ENCODE measurements around the gene FREY1.

Gene FREY1

DNA sequence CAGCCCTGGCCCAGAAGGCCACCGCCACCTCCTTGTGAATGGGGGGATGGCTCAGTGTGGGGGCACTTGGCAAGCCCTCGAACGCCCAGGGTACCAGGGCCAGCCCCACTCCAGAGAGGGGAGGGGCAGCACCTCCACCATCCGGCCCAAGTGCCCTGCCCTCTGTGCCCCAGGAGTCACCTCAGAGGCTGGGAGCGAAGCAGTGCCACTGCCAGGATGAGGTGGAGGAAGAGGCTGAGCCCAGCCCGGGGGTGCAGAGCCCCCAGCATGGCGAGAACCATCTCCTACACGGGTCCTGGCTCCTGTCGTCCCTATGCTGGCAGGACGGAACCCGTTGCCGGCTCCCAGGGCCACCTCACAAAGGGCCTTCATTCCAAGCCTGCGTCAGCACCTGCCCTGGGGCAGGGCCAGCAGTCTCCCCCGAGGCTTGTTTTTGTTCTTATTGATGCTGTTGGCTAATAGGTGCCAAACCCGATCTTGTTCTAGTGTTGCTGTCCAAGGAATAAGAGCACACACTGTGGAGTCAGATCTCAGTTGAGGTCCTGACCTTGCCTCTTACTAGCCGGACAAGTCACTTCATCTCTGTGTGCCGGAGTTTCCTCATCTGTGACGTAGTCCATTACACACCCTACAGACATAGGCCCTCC is at the start of gene FREY1:
TSS of gene FREY1 (minus strand) at position 307 of the 647 bp plus-strand sequence. CDS start at position 281, 26 bp downstream.
- Histone ChIP-seq H3K36me3 (ENCODE audit: control insufficient read depth in 2 of 2, insufficient read depth in 2 of 2, low read length in 2 of 2) (peaks cover 5 to 24% of the 10 kb centered on the region in 2 donors), H3K4me3 (ENCODE audit: low read length in 2 of 2) (no peak within 1 kb of the TSS), H3K27ac (ENCODE audit: low read length) (no peak within 1 kb of the TSS), H3K27me3 (ENCODE audit: control insufficient read depth in 1 of 2, insufficient read depth in 2 of 2, low read length in 2 of 2) (no peaks in the 10 kb centered on the region), H3K9me3 (ENCODE audit: control insufficient read depth in 2 of 2, low read length in 2 of 2) (no peaks in the 10 kb centered on the region), H3K9ac (ENCODE audit: low read length in 2 of 2) (no peak within 1 kb of the TSS), H3K4me1 (ENCODE audit: control insufficient read depth, insufficient read depth, low read length) (peaks cover 8% of the 10 kb centered on the region)

- H3K27me3 ChIP-seq (ENCODE audit: control insufficient read depth in 1 of 2, insufficient read depth in 2 of 2, low read length in 2 of 2): no peaks in the 10 kb centered on the region
- no peak overlapping the region for H3K4me3 ChIP-seq (ENCODE audit: low read length in 2 of 2)
- no peaks in the 10 kb centered on the region for H3K9me3 ChIP-seq (ENCODE audit: control insufficient read depth in 2 of 2, low read length in 2 of 2)
- no peak overlapping the region for H3K27ac ChIP-seq (ENCODE audit: low read length)
- H3K36me3 ChIP-seq (ENCODE audit: control insufficient read depth in 2 of 2, insufficient read depth in 2 of 2, low read length in 2 of 2): peaks cover 33 to 38% of the 10 kb centered on the region in 2 donors
- H3K4me1 ChIP-seq (ENCODE audit: control insufficient read depth, insufficient read depth, low read length): peaks cover 14% of the 10 kb centered on the region
- no peak overlapping the region for H3K9ac ChIP-seq (ENCODE audit: low read length in 2 of 2)
Measured at GRCh38 chr11:45949992-45950407, 42.9 kb upstream of the FREY1 start.

DNA sequence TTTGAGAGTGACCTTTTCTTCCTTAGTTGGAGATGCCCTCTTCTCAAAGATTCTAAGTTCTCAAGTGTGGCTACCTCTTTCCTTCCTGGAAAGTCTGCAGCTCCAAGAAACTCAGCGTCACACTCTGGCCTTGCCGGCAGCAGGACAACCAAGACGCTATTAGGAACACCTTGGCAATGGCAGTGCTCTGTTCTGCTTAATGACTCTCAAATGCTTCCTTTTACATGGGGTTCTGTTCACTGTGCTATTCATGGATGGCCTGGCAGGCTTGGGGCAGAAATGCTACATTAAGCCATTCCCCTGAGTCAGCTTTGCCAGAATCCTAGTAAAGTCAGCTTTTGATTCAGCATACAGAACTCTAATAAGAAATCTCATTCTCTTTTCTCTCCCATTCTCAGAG is 41.3 kb upstream of the FREY1 start:
- Histone ChIP-seq H3K4me1 (ENCODE audit: control insufficient read depth, insufficient read depth, low read length) (peaks cover 20% of the 10 kb centered on the region), H3K36me3 (ENCODE audit: control insufficient read depth in 2 of 2, insufficient read depth in 2 of 2, low read length in 2 of 2) (peaks cover 33 to 37% of the 10 kb centered on the region in 2 donors), H3K4me3 (ENCODE audit: low read length in 2 of 2) (no peak overlapping the region), H3K27me3 (ENCODE audit: control insufficient read depth in 1 of 2, insufficient read depth in 2 of 2, low read length in 2 of 2) (no peaks in the 10 kb centered on the region), H3K9ac (ENCODE audit: low read length in 2 of 2) (no peak overlapping the region), H3K27ac (ENCODE audit: low read length) (no peak overlapping the region), H3K9me3 (ENCODE audit: control insufficient read depth in 2 of 2, low read length in 2 of 2) (no peaks in the 10 kb centered on the region)

DNA sequence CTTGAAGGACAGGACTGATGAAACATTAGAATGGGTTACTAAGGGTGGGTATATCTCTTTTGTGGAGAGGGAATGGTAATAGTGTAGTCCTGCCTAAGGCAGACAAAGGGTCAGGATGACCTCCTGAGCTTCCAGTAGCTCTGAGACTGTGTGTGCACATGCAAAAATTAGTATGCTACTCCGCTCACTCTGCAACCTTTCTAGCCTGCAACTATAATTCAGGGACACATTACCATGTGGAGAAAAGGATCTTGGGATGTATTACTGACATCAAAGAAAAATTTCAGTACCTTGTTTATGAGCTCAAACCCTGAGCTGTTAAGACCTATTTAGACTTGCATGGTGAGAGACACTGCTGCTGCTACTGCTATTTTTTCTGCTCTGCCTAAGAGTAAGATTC is 40.8 kb upstream of the FREY1 start:
- Histone ChIP-seq H3K27me3 (ENCODE audit: control insufficient read depth in 1 of 2, insufficient read depth in 2 of 2, low read length in 2 of 2) (no peaks in the 10 kb centered on the region), H3K4me3 (ENCODE audit: low read length in 2 of 2) (no peak overlapping the region), H3K4me1 (ENCODE audit: control insufficient read depth, insufficient read depth, low read length) (peaks cover 20% of the 10 kb centered on the region), H3K27ac (ENCODE audit: low read length) (no peak overlapping the region), H3K36me3 (ENCODE audit: control insufficient read depth in 2 of 2, insufficient read depth in 2 of 2, low read length in 2 of 2) (peaks cover 28 to 32% of the 10 kb centered on the region in 2 donors), H3K9ac (ENCODE audit: low read length in 2 of 2) (no peak overlapping the region), H3K9me3 (ENCODE audit: control insufficient read depth in 2 of 2, low read length in 2 of 2) (no peaks in the 10 kb centered on the region)

DNA sequence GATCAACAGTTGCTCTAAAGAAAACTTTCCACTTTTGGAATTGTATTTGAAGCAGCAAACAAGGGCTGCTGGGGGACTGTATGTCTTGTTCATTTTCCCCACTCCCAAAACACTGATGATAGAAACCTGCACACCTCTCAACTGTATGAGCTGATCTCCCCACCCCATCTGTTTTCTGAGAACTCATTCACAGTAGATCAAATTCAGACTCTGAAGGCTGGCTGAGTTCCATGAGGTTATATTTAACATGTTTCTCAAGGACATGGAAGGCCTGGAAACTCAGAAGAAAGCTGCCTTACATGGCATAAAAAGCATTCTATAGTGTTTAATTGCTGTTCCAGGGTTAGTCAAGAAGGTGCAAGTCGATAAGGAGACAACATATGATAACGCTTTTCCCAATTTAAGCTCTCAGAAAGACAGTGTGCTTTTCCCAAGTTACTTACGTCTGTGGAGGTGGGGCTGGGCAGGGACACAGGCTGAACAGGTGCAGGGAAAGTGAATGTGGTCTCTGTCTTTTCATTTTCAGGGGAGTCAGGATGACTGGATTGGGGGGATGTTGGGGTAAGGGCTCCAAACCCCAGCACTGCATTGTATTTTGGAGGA is 38.4 kb upstream of the FREY1 start:
- peaks cover 29 to 40% of the 10 kb centered on the region in 2 donors for H3K36me3 ChIP-seq (ENCODE audit: control insufficient read depth in 2 of 2, insufficient read depth in 2 of 2, low read length in 2 of 2)
- H3K9ac ChIP-seq (ENCODE audit: low read length in 2 of 2): peak overlapping the region in 1 of 2 donors; percentile 35
- H3K27ac ChIP-seq (ENCODE audit: low read length): peak overlapping the region; percentile 82
- no peaks in the 10 kb centered on the region for H3K9me3 ChIP-seq (ENCODE audit: control insufficient read depth in 2 of 2, low read length in 2 of 2)
- H3K4me3 ChIP-seq (ENCODE audit: low read length in 2 of 2): no peak overlapping the region
- H3K27me3 ChIP-seq (ENCODE audit: control insufficient read depth in 1 of 2, insufficient read depth in 2 of 2, low read length in 2 of 2): no peaks in the 10 kb centered on the region
- H3K4me1 ChIP-seq (ENCODE audit: control insufficient read depth, insufficient read depth, low read length): peaks cover 20% of the 10 kb centered on the region

DNA sequence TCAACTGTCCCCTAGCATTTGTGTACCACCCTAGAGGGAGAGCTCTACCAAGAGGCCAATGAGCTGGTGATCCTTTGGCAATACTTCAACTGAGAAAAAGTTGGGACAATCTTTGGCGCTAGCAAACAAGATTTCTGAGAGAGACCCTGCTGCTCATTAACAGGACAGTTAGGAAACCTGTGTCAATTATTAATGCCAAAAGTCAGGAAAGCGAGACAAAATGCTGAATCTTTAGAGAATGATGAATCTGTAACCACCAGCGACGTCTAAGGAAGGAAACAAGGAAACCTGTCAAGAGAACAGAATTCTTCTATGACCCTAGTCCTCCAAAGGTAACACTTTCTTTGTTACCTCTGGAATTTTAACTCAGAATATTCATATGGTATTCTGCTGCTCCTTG is 35.3 kb upstream of the FREY1 start:
- Histone ChIP-seq H3K36me3 (ENCODE audit: control insufficient read depth in 2 of 2, insufficient read depth in 2 of 2, low read length in 2 of 2) (peaks cover 19 to 29% of the 10 kb centered on the region in 2 donors), H3K4me3 (ENCODE audit: low read length in 2 of 2) (no peak overlapping the region), H3K27me3 (ENCODE audit: control insufficient read depth in 1 of 2, insufficient read depth in 2 of 2, low read length in 2 of 2) (no peaks in the 10 kb centered on the region), H3K4me1 (ENCODE audit: control insufficient read depth, insufficient read depth, low read length) (peaks cover 17% of the 10 kb centered on the region), H3K9ac (ENCODE audit: low read length in 2 of 2) (no peak overlapping the region), H3K27ac (ENCODE audit: low read length) (no peak overlapping the region), H3K9me3 (ENCODE audit: control insufficient read depth in 2 of 2, low read length in 2 of 2) (no peaks in the 10 kb centered on the region)

- Histone ChIP-seq H3K4me3 (ENCODE audit: low read length in 2 of 2) (no peak overlapping the region), H3K27ac (ENCODE audit: low read length) (no peak overlapping the region), H3K27me3 (ENCODE audit: control insufficient read depth in 1 of 2, insufficient read depth in 2 of 2, low read length in 2 of 2) (no peaks in the 10 kb centered on the region), H3K36me3 (ENCODE audit: control insufficient read depth in 2 of 2, insufficient read depth in 2 of 2, low read length in 2 of 2) (peaks cover 19 to 33% of the 10 kb centered on the region in 2 donors), H3K9me3 (ENCODE audit: control insufficient read depth in 2 of 2, low read length in 2 of 2) (no peaks in the 10 kb centered on the region), H3K9ac (ENCODE audit: low read length in 2 of 2) (no peak overlapping the region), H3K4me1 (ENCODE audit: control insufficient read depth, insufficient read depth, low read length) (peaks cover 17% of the 10 kb centered on the region)
Measured at GRCh38 chr11:45941285-45941684, 34.2 kb upstream of the FREY1 start.

- no peaks in the 10 kb centered on the region for H3K9me3 ChIP-seq (ENCODE audit: control insufficient read depth in 2 of 2, low read length in 2 of 2)
- H3K27ac ChIP-seq (ENCODE audit: low read length): no peak overlapping the region
- peaks cover 4% of the 10 kb centered on the region for H3K4me1 ChIP-seq (ENCODE audit: control insufficient read depth, insufficient read depth, low read length)
- H3K36me3 ChIP-seq (ENCODE audit: control insufficient read depth in 2 of 2, insufficient read depth in 2 of 2, low read length in 2 of 2): peaks cover 24 to 34% of the 10 kb centered on the region in 2 donors
- no peak overlapping the region for H3K9ac ChIP-seq (ENCODE audit: low read length in 2 of 2)
- no peaks in the 10 kb centered on the region for H3K27me3 ChIP-seq (ENCODE audit: control insufficient read depth in 1 of 2, insufficient read depth in 2 of 2, low read length in 2 of 2)
- H3K4me3 ChIP-seq (ENCODE audit: low read length in 2 of 2): no peak overlapping the region
Measured at GRCh38 chr11:45939836-45940235, 32.8 kb upstream of the FREY1 start.

DNA sequence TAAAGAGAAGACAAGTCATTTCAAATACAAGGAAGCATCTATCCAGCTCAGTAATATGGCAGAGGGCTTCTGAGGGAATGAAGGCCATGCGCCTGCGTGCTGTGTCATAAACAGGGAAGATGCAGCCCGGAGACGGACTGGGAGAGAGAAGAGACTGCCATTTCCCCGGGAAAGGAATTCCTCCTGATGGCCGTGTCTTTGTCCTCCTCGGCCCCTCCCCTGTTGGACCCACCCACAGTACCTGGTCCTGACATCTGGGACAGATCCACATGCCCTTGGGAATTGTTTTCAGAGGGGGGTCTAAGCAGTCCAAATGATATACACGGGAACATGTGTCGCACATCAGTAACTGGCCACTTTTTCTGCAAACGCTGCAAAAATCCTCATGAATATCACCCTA is 30.8 kb upstream of the FREY1 start:
- H3K27me3 ChIP-seq (ENCODE audit: control insufficient read depth in 1 of 2, insufficient read depth in 2 of 2, low read length in 2 of 2): no peaks in the 10 kb centered on the region
- no peaks in the 10 kb centered on the region for H3K9me3 ChIP-seq (ENCODE audit: control insufficient read depth in 2 of 2, low read length in 2 of 2)
- no peak overlapping the region for H3K9ac ChIP-seq (ENCODE audit: low read length in 2 of 2)
- H3K27ac ChIP-seq (ENCODE audit: low read length): no peak overlapping the region
- H3K4me1 ChIP-seq (ENCODE audit: control insufficient read depth, insufficient read depth, low read length): peaks cover 9% of the 10 kb centered on the region
- no peak overlapping the region for H3K4me3 ChIP-seq (ENCODE audit: low read length in 2 of 2)
- H3K36me3 ChIP-seq (ENCODE audit: control insufficient read depth in 2 of 2, insufficient read depth in 2 of 2, low read length in 2 of 2): peaks cover 38 to 51% of the 10 kb centered on the region in 2 donors

DNA sequence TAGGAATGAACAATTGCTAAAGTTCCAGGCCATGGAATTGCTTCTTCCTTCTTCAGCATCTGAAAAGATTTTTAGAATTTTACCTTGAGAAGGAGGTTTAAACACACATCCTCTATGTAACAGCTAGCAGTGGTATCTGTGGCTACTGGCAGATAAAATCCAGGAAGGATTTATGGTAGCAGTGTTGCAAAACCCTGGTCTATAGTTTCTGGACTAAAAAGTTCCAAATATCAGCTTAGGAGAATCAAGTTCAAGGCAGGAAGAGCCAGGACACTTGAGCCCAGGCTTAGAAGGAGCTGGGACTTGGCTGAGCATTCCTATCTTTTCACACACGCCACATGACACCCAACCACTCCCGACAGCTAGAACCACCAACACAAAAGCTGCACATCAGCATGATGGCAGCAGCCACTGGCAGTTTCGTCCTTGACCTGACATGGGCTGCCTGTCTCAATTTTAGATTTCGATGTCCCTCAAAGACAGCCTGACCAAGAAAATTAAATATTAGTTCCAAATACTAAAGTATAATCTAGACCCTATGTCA is 29.5 kb upstream of the FREY1 start:
- no peak overlapping the region for H3K4me3 ChIP-seq (ENCODE audit: low read length in 2 of 2)
- H3K36me3 ChIP-seq (ENCODE audit: control insufficient read depth in 2 of 2, insufficient read depth in 2 of 2, low read length in 2 of 2): peaks cover 43 to 47% of the 10 kb centered on the region in 2 donors
- no peak overlapping the region for H3K9ac ChIP-seq (ENCODE audit: low read length in 2 of 2)
- H3K27ac ChIP-seq (ENCODE audit: low read length): no peak overlapping the region
- H3K4me1 ChIP-seq (ENCODE audit: control insufficient read depth, insufficient read depth, low read length): peaks cover 10% of the 10 kb centered on the region
- H3K27me3 ChIP-seq (ENCODE audit: control insufficient read depth in 1 of 2, insufficient read depth in 2 of 2, low read length in 2 of 2): no peaks in the 10 kb centered on the region
- no peaks in the 10 kb centered on the region for H3K9me3 ChIP-seq (ENCODE audit: control insufficient read depth in 2 of 2, low read length in 2 of 2)

Measured in stomach smooth muscle (tissue), 2 donors.